IMR-90 (cell line): ENCODE measurements around the gene PHOSPHO1. TPM values are rescaled to one million over a fixed set of nuclear protein-coding genes. Genes with fewer than 3 reads are reported as not detected.

Experiments
- ATAC-seq: fragments of 200-7000 bp; cut with Tn5 transposase; 2 replicates; pipeline ENCODE4 v1.9.1; 2020; ENCODE audit warnings: low read depth, mild to moderate bottlenecking, moderate library complexity
- BruUV-seq: library from RNA; stranded (reverse); fragments of 400-500 nt; replicated peaks from 2 replicates; lab custom pipeline; 2021; lab: Mats Ljungman, UMichigan
- CTCF ChIA-PET: fragments of 300-600 bp; formaldehyde crosslinking; extraction: SDS; loops from one replicate; lab custom pipeline; 2021; ENCODE audit warnings: antibody characterized with exemption; lab: Yijun Ruan, JAX
- POLR2A ChIA-PET: fragments of 300-600 bp; sonication (Branson Sonifier 250); formaldehyde crosslinking; loops from one replicate; lab custom pipeline; 2022; ENCODE audit warnings: antibody characterized with exemption; ENCODE audit not compliant: unreplicated experiment; lab: Charles Lee
- DNase-seq: peaks from one replicate; pipeline ENCODE4 v3.0.0; 2013
- H2AFZ ChIP-seq: replicated peaks from 2 replicates; pipeline ENCODE3; 2013; ENCODE audit warnings: low read length, mild to moderate bottlenecking; ENCODE audit not compliant: poor library complexity
- H2AK5ac ChIP-seq: 2 replicates; pipeline ENCODE4 v1.6.1; 2013; ENCODE audit warnings: low read depth, low read length, inconsistent platforms
- H2AK9ac ChIP-seq: replicated peaks from 2 replicates; pipeline ENCODE3; 2013; ENCODE audit warnings: mild to moderate bottlenecking, low read depth, low read length, moderate library complexity; ENCODE audit not compliant: poor library complexity
- H2BK120ac ChIP-seq: 2 replicates; pipeline ENCODE4 v1.6.1; 2013; ENCODE audit warnings: low read depth, low read length, inconsistent platforms
- H2BK15ac ChIP-seq: 3 replicates; pipeline ENCODE4 v1.6.1; 2013; ENCODE audit warnings: low read depth, low read length, inconsistent platforms
- H2BK20ac ChIP-seq: 2 replicates; pipeline ENCODE4 v1.6.1; 2013; ENCODE audit warnings: low read depth, mild to moderate bottlenecking, inconsistent platforms, low read length, moderate library complexity
- H2BK5ac ChIP-seq: 2 replicates; pipeline ENCODE4 v1.6.1; 2013; ENCODE audit warnings: mild to moderate bottlenecking, low read depth, low read length, inconsistent platforms; ENCODE audit not compliant: poor library complexity, severe bottlenecking
- H3K14ac ChIP-seq: replicated peaks from 2 replicates; pipeline ENCODE4 v1.6.1; 2013; ENCODE audit warnings: low read depth, low read length, inconsistent platforms
- H3K18ac ChIP-seq: 2 replicates; pipeline ENCODE4 v1.6.1; 2013; ENCODE audit warnings: low read depth, low read length, control low read depth
- H3K23ac ChIP-seq: 2 replicates; pipeline ENCODE4 v1.6.1; 2013; ENCODE audit warnings: low read depth, low read length, inconsistent platforms
- H3K27ac ChIP-seq: 2 replicates; pipeline ENCODE4 v1.5.1; 2013; ENCODE audit warnings: mild to moderate bottlenecking, control low read depth, low read length; ENCODE audit not compliant: insufficient read depth
- H3K27me3 ChIP-seq: 2 replicates; pipeline ENCODE4 v1.6.1; 2013; ENCODE audit warnings: low read length; ENCODE audit not compliant: control insufficient read depth, insufficient read depth
- H3K36me3 ChIP-seq: 2 replicates; pipeline ENCODE4 v1.6.1; 2013; ENCODE audit warnings: low read length, mixed read lengths; ENCODE audit not compliant: control insufficient read depth, insufficient read depth
- H3K4ac ChIP-seq: 2 replicates; pipeline ENCODE4 v1.6.1; 2013; ENCODE audit warnings: low read depth, low read length, inconsistent platforms
- H3K4me1 ChIP-seq: 2 replicates; pipeline ENCODE4 v1.6.1; 2013; ENCODE audit warnings: low read length, mixed read lengths; ENCODE audit not compliant: control insufficient read depth, insufficient read depth
- H3K4me2 ChIP-seq: 2 replicates; pipeline ENCODE4 v1.6.1; 2013; ENCODE audit warnings: low read depth, mild to moderate bottlenecking, control low read depth, low read length, moderate library complexity
- H3K4me3 ChIP-seq: 2 replicates; pipeline ENCODE4 v1.5.1; 2013; ENCODE audit warnings: low read depth, mild to moderate bottlenecking, control low read depth, low read length, moderate library complexity; ENCODE audit not compliant: insufficient read depth
- H3K56ac ChIP-seq: 2 replicates; pipeline ENCODE4 v1.6.1; 2013; ENCODE audit warnings: low read length, inconsistent platforms; ENCODE audit not compliant: insufficient read depth; ENCODE audit errors: extremely low read depth
- H3K79me1 ChIP-seq, 2 experiments: 2 replicates each; pipeline ENCODE4 v1.6.1; 2013; ENCODE audit warnings: low read length in 2 of 2, inconsistent platforms in 1 of 2, low read depth in 1 of 2
- H3K9ac ChIP-seq: 2 replicates; pipeline ENCODE4 v1.6.1; 2013; ENCODE audit warnings: low read depth, low read length, control low read depth
- H3K9me1 ChIP-seq: 2 replicates; pipeline ENCODE4 v1.6.1; 2013; ENCODE audit warnings: low read length, inconsistent platforms; ENCODE audit not compliant: insufficient read depth
- H3K9me3 ChIP-seq: 2 replicates; pipeline ENCODE4 v1.6.1; 2013; ENCODE audit warnings: low read length; ENCODE audit not compliant: control insufficient read depth, insufficient read depth
- H4K20me1 ChIP-seq: 2 replicates; pipeline ENCODE4 v1.6.1; 2013; ENCODE audit warnings: low read length, inconsistent platforms; ENCODE audit not compliant: insufficient read depth
- H4K5ac ChIP-seq: 2 replicates; pipeline ENCODE4 v1.6.1; 2013; ENCODE audit warnings: mild to moderate bottlenecking, low read depth, low read length, control low read depth
- H4K8ac ChIP-seq, 2 experiments: 2 replicates each; pipeline ENCODE4 v1.6.1; 2013; ENCODE audit warnings: low read depth in 2 of 2, low read length in 2 of 2, control low read depth in 1 of 2, inconsistent platforms in 1 of 2
- H4K91ac ChIP-seq: 2 replicates; pipeline ENCODE4 v1.6.1; 2013; ENCODE audit warnings: low read depth, low read length, inconsistent platforms; ENCODE audit not compliant: insufficient read depth
- BHLHE40 ChIP-seq: fragments of 150-350 bp; IDR thresholded peaks from 2 replicates; pipeline ENCODE4 v1.6.1; 2016; ENCODE audit warnings: mild to moderate bottlenecking, low read depth, low read length
- CEBPB ChIP-seq: IDR thresholded peaks from 2 replicates; pipeline ENCODE4 v1.6.1; 2012; ENCODE audit warnings: low read depth, low read length, improper control_type of control experiment
- ELK1 ChIP-seq: fragments of 150-350 bp; IDR thresholded peaks from 2 replicates; pipeline ENCODE4 v1.6.1; 2016; ENCODE audit warnings: low read depth, mild to moderate bottlenecking, low read length, moderate library complexity, borderline replicate concordance
- FOS ChIP-seq: fragments of 150-350 bp; IDR thresholded peaks from 2 replicates; pipeline ENCODE4 v1.6.1; 2016; ENCODE audit warnings: low read depth, low read length
- MAFK ChIP-seq: IDR thresholded peaks from 2 replicates; pipeline ENCODE4 v1.6.1; 2012; ENCODE audit warnings: low read depth, low read length, improper control_type of control experiment
- MAZ ChIP-seq: IDR thresholded peaks from 2 replicates; pipeline ENCODE4 v1.6.1; 2012; ENCODE audit warnings: low read depth, mild to moderate bottlenecking, low read length, improper control_type of control experiment, moderate library complexity, borderline replicate concordance
- MXI1 ChIP-seq: IDR thresholded peaks from 2 replicates; pipeline ENCODE4 v1.6.1; 2012; ENCODE audit warnings: low read depth, mild to moderate bottlenecking, low read length, moderate library complexity, borderline replicate concordance
- RFX5 ChIP-seq: IDR thresholded peaks from 2 replicates; pipeline ENCODE4 v1.8.0; 2012; ENCODE audit warnings: low read depth, mild to moderate bottlenecking, low read length, moderate library complexity
- SMC3 ChIP-seq: fragments of 150-350 bp; IDR thresholded peaks from 2 replicates; pipeline ENCODE4 v1.6.1; 2016; ENCODE audit warnings: low read depth, mild to moderate bottlenecking, antibody characterized with exemption, low read length, moderate library complexity
- USF2 ChIP-seq: fragments of 150-350 bp; IDR thresholded peaks from 2 replicates; pipeline ENCODE4 v1.6.1; 2017; ENCODE audit warnings: mild to moderate bottlenecking, antibody characterized with exemption, low read length, low read depth
- WGBS, 2 experiments: methylation state at CpG; one replicate each; pipeline versions ENCODE4 v1.1.5 to v1.1.7; 2013; ENCODE audit warnings: missing lambda C conversion rate in 2 of 2; ENCODE audit not compliant: insufficient read length in 1 of 2; ENCODE audit errors: extremely low coverage in 2 of 2; 5-methylcytosine and 5-hydroxymethylcytosine counted together
- dilution Hi-C: fragments of 300-500 bp; cut with HindIII; formaldehyde crosslinking; loops from one replicate; pipeline ENCODE4 v1.14.3; 2018; ENCODE audit warnings: low sequenced_read_pairs; ENCODE audit not compliant: unreplicated experiment
- in situ Hi-C: fragments of 300-500 bp; cut with MboI; formaldehyde crosslinking; loops from 3 replicates; pipeline ENCODE4 v1.14.3; 2019; ENCODE audit warnings: low sequenced_read_pairs, inconsistent platforms, mixed read lengths
- intact Hi-C: fragments of 100-400 bp; cut with micrococcal nuclease; formaldehyde crosslinking; loops from 2 replicates; pipeline ENCODE4 v1.10.0; 2022
- polyA plus RNA-seq, 3 experiments: library from polyadenylated mRNA; depleted of rRNA; stranded (reverse); fragments of >200 nt; gene quantifications; 2 replicates each; pipeline ENCODE4 v1.2.3, GENCODE V29; 2012; ENCODE audit warnings: low replicate concordance in 1 of 3
- total RNA-seq: library from RNA; depleted of rRNA; stranded (reverse); fragments of >200 nt; gene quantifications from 2 replicates; pipeline ENCODE4 v1.2.3, GENCODE V29; 2012

The PHOSPHO1 gene
- total and polyA plus RNA-seq, 2 of the 4 experiments (the other 2 are of a cell fraction), result under 0.01 to 0.48 TPM

- H2AK9ac ChIP-seq, result no peak overlapping the region
- no peak overlapping the region for H3K4me3 ChIP-seq
- CTCF ChIA-PET, result no interaction called here
- WGBS, 2 experiments, result no CpG with 5 or more reads among the region's 7 CpGs
- no peak overlapping the region for H2BK120ac ChIP-seq
- H3K27ac ChIP-seq, result no peak overlapping the region
- H2BK15ac ChIP-seq, result no peak overlapping the region
- no peaks in the 10 kb centered on the region for H3K9me3 ChIP-seq
- H3K27me3 ChIP-seq, result peaks cover 20% of the 10 kb centered on the region
- POLR2A ChIA-PET, result no interaction called here
- H3K79me1 ChIP-seq, result no peaks in the 10 kb centered on the region
- peak overlapping the region; percentile 72; the same call in 1 of the 2 replicates for H3K23ac ChIP-seq
- no peak overlapping the region for H4K8ac ChIP-seq
- H3K4ac ChIP-seq, result no peak overlapping the region
- H2BK5ac ChIP-seq, result no peak overlapping the region
- BruUV-seq, result no TSS peak
- TF ChIP-seq SMC3 (no peak), MXI1 (no peak), FOS (no peak), BHLHE40 (no peak), USF2 (no peak), CEBPB (no peak), MAZ (no peak), ELK1 (no peak), MAFK (no peak), RFX5 (no peak)
- H2AK5ac ChIP-seq, result no peak overlapping the region
- H4K5ac ChIP-seq, result no peak overlapping the region
- no peaks in the 10 kb centered on the region for H3K9me1 ChIP-seq
- H3K14ac ChIP-seq, result no peak overlapping the region
- H3K36me3 ChIP-seq, result no peaks in the 10 kb centered on the region
- intact Hi-C loops, result loop anchor here (5.0 kb wide), 1 partner anchor 61 kb away; no protein-coding TSS in a partner anchor
- H4K20me1 ChIP-seq, result no peaks in the 10 kb centered on the region
- no peak overlapping the region for H4K91ac ChIP-seq
- DNase-seq, result no peak
- H2AFZ ChIP-seq, result peak overlapping the region; percentile 98
- no peak overlapping the region for H3K9ac ChIP-seq
- in situ Hi-C loops, result no loop called here
- H3K18ac ChIP-seq, result no peak overlapping the region
- H3K56ac ChIP-seq, result no peak overlapping the region
- no peak overlapping the region for H3K4me2 ChIP-seq
- H3K4me1 ChIP-seq, result no peaks in the 10 kb centered on the region
- dilution Hi-C loops, result no loop called here
- ATAC-seq, result no peak
- no peak overlapping the region for H2BK20ac ChIP-seq
Measured at GRCh38 chr17:49231563-49231894, 942 bp upstream of the PHOSPHO1 start.
